Measurements from ENCODE around the gene EIF6. TPM values are rescaled to one million over a fixed set of nuclear protein-coding genes. Genes with fewer than 3 reads are reported as not detected.
A peak's percentile ranks its signal among the peaks of the same experiment; 100 is the strongest.

EIF6 gene
- total and polyA plus RNA-seq, 9 of the 15 experiments (the other 6 are each of a cell fraction or from before 2014, with no cell fraction given) = 165 to 832 (median 229) TPM

DNA sequence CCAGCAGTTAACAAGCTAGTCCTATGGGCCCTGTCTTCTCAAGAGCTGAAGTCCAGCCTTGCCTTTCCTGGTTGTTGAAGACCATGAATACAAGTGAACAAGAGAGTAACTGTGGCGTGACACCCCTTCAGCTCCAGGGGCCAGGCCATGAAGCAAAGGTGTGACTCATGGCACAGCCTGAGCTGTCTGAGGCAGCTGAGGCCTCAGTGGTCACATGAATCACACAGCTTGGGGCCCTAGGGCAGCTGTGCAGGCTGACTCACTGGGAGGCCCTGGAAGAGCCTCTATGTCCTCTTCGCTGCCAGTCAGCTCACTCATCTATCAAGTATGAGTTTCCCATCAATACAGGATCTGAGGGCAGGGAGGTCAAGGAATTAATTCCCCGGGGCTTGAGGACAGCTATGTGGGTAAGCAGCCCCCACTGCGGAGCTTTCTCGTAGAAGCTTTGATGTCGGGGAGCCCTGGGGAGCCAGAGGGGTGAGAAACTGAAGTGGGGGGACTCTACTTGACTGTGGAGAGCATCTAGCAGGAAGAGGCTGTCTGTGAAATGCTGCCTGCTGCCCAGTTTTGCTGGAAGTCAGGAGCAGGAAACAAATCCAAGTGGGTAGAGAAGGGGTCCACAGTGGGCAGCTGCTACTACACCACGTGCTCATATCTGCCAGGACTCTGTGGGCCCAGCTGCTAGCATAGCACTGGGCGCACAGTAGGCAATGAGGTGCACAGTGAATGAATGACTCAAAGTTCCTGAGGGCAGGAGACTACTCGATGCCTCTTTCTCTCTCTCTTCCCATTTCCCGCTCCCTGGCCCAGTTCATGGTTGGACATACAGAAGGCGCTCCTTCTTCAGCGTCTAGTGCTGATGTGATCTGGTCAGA, 21.3 kb upstream of the EIF6 start:
- no peaks in the 10 kb centered on the region for H3K9me3 ChIP-seq (replicated peaks; ENCODE audit: control insufficient read depth, insufficient read depth, low read depth, low read length)
- POLR2A ChIA-PET = interaction anchor here (0.6 to 1.6 kb wide), 3 partner anchors 21 to 165 kb away, joined by 3 to 5 read pairs (median 4); partner anchors contain the start of gene EIF6
- FAIRE-seq = peak; percentile 71
- H3K27me3 ChIP-seq (ENCODE audit: control insufficient read depth in 2 of 2, insufficient read depth in 2 of 2, low read length in 2 of 2) = no peaks in the 10 kb centered on the region
- no peaks in the 10 kb centered on the region for H4K20me1 ChIP-seq (replicated peaks; ENCODE audit: control insufficient read depth, insufficient read depth, low read length)
- peak; percentile 67 to 85 (median 68) for DNase-seq (ENCODE audit: extremely low read depth in 1 of 4, low spot score in 3 of 4)
- H3K4me1 ChIP-seq (replicated peaks in 1 of 2; ENCODE audit: control insufficient read depth in 2 of 2, insufficient read depth in 2 of 2, low read length in 2 of 2) = peaks cover 17 to 18% of the 10 kb centered on the region in 2 experiments; a peak in 4 of 5 replicates
- peak overlapping the region; percentile 25 to 64; a peak in 3 of 4 replicates for H3K9ac ChIP-seq (ENCODE audit: insufficient read depth in 1 of 2, low read depth in 2 of 2, low read length in 2 of 2)
- no peak overlapping the region for H2AFZ ChIP-seq (ENCODE audit: low read depth, low read length)
- no peaks in the 10 kb centered on the region for H3K79me2 ChIP-seq (ENCODE audit: control insufficient read depth, insufficient read depth, low read length)
- CTCF ChIA-PET (ENCODE audit: low intra/inter-chr PET ratio) = interaction anchor here (0.6 to 1.1 kb wide), 2 partner anchors 24 to 161 kb away, joined by 3 to 4 read pairs; no protein-coding TSS in a partner anchor
- intact Hi-C loops (cut with micrococcal nuclease) (no loop called here), in situ Hi-C loops (cut with MboI) (loop anchor here (25.0 kb wide), 1 partner anchor 131 kb away; the partner anchor contains the start of gene GDF5)
- peak overlapping the region; percentile 54; the same call in 2 of the 3 replicates for H3K27ac ChIP-seq (ENCODE audit: extremely low read depth, low read depth, low read length)
- H3K9me1 ChIP-seq (ENCODE audit: control insufficient read depth, insufficient read depth, low read length) = no peaks in the 10 kb centered on the region
- H3K4me3 ChIP-seq = no peak overlapping the region
- peak; percentile 31; the same call in 2 of the 3 replicates for ATAC-seq
- H3K4me2 ChIP-seq (ENCODE audit: insufficient read depth, low read length) = peak overlapping the region; percentile 1
- H3K36me3 ChIP-seq (ENCODE audit: control insufficient read depth, insufficient read depth, low read length) = peaks cover 25% of the 10 kb centered on the region; the same call in 2 of the 3 replicates
- 77% methylated on average over 11 of the region's 12 CpGs for WGBS (ENCODE audit: insufficient coverage, low coverage, missing lambda C conversion rate)
- BruUV-seq (replicated peaks) = no TSS peak
- TF ChIP-seq, protein P1, sequence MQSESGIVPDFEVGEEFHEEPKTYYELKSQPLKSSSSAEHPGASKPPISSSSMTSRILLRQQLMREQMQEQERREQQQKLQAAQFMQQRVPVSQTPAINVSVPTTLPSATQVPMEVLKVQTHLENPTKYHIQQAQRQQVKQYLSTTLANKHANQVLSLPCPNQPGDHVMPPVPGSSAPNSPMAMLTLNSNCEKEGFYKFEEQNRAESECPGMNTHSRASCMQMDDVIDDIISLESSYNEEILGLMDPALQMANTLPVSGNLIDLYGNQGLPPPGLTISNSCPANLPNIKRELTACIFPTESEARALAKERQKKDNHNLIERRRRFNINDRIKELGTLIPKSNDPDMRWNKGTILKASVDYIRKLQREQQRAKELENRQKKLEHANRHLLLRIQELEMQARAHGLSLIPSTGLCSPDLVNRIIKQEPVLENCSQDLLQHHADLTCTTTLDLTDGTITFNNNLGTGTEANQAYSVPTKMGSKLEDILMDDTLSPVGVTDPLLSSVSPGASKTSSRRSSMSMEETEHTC (IDR thresholded peaks at IDR 0.05) = peak; percentile 55; the same call in 1 of the 2 replicates
- no peak for TF ChIP-seq ZNF778 (CRISPR knock-in tag; IDR thresholded peaks at IDR 0.05)
- no peak for TF ChIP-seq CHD2 (IDR thresholded peaks at IDR 0.05; ENCODE audit: low read depth, low read length)
- TF ChIP-seq, protein P2, sequence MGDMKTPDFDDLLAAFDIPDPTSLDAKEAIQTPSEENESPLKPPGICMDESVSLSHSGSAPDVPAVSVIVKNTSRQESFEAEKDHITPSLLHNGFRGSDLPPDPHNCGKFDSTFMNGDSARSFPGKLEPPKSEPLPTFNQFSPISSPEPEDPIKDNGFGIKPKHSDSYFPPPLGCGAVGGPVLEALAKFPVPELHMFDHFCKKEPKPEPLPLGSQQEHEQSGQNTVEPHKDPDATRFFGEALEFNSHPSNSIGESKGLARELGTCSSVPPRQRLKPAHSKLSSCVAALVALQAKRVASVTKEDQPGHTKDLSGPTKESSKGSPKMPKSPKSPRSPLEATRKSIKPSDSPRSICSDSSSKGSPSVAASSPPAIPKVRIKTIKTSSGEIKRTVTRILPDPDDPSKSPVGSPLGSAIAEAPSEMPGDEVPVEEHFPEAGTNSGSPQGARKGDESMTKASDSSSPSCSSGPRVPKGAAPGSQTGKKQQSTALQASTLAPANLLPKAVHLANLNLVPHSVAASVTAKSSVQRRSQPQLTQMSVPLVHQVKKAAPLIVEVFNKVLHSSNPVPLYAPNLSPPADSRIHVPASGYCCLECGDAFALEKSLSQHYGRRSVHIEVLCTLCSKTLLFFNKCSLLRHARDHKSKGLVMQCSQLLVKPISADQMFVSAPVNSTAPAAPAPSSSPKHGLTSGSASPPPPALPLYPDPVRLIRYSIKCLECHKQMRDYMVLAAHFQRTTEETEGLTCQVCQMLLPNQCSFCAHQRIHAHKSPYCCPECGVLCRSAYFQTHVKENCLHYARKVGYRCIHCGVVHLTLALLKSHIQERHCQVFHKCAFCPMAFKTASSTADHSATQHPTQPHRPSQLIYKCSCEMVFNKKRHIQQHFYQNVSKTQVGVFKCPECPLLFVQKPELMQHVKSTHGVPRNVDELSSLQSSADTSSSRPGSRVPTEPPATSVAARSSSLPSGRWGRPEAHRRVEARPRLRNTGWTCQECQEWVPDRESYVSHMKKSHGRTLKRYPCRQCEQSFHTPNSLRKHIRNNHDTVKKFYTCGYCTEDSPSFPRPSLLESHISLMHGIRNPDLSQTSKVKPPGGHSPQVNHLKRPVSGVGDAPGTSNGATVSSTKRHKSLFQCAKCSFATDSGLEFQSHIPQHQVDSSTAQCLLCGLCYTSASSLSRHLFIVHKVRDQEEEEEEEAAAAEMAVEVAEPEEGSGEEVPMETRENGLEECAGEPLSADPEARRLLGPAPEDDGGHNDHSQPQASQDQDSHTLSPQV (IDR thresholded peaks at IDR 0.05) = peak; percentile 90
- TF ChIP-seq, protein P3, sequence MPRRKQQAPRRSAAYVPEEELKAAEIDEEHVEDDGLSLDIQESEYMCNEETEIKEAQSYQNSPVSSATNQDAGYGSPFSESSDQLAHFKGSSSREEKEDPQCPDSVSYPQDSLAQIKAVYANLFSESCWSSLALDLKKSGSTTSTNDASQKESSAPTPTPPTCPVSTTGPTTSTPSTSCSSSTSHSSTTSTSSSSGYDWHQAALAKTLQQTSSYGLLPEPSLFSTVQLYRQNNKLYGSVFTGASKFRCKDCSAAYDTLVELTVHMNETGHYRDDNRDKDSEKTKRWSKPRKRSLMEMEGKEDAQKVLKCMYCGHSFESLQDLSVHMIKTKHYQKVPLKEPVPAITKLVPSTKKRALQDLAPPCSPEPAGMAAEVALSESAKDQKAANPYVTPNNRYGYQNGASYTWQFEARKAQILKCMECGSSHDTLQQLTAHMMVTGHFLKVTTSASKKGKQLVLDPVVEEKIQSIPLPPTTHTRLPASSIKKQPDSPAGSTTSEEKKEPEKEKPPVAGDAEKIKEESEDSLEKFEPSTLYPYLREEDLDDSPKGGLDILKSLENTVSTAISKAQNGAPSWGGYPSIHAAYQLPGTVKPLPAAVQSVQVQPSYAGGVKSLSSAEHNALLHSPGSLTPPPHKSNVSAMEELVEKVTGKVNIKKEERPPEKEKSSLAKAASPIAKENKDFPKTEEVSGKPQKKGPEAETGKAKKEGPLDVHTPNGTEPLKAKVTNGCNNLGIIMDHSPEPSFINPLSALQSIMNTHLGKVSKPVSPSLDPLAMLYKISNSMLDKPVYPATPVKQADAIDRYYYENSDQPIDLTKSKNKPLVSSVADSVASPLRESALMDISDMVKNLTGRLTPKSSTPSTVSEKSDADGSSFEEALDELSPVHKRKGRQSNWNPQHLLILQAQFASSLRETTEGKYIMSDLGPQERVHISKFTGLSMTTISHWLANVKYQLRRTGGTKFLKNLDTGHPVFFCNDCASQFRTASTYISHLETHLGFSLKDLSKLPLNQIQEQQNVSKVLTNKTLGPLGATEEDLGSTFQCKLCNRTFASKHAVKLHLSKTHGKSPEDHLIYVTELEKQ (CRISPR knock-in tag; IDR thresholded peaks at IDR 0.05) = no peak
- TF ChIP-seq L3MBTL2 (IDR thresholded peaks at IDR 0.05) = peak; percentile 80; the same call in 1 of the 2 replicates
- no peak for TF ChIP-seq CBX5 (IDR thresholded peaks at IDR 0.05; ENCODE audit: borderline replicate concordance, low read depth)
- TF ChIP-seq ZNF445 (CRISPR knock-in tag; IDR thresholded peaks at IDR 0.05; ENCODE audit: low read depth) = no peak
- TF ChIP-seq SMARCA4 (IDR thresholded peaks at IDR 0.05) = peak; percentile 75
- no peak for TF ChIP-seq MED1 (CRISPR knock-in tag; IDR thresholded peaks at IDR 0.05; ENCODE audit: borderline replicate concordance)

All from K562 (cell line).